ENCODE results near the gene PPP1R7.

The PPP1R7 gene

GRCh38 chr2:241204490-241204889 lies 54.2 kb downstream of the PPP1R7 start:
- DNase-seq (ENCODE audit: extremely low read depth, insufficient read length) = no peak
- no peaks in the 10 kb centered on the region for H3K27me3 ChIP-seq (replicated peaks; ENCODE audit: control insufficient read depth, insufficient read depth, low read length)
- H3K4me3 ChIP-seq (replicated peaks; ENCODE audit: low read depth, low read length) = no peak overlapping the region
- TF ChIP-seq CTCF (IDR thresholded peaks at IDR 0.05; ENCODE audit: insufficient read depth, low read length, poor library complexity, severe bottlenecking) = no peak
- H3K36me3 ChIP-seq (ENCODE audit: control insufficient read depth, insufficient read depth, low read length) = no peaks in the 10 kb centered on the region

GRCh38 chr2:241205086-241205485 lies 54.8 kb downstream of the PPP1R7 start:
- TF ChIP-seq CTCF (IDR thresholded peaks at IDR 0.05; ENCODE audit: insufficient read depth, low read length, poor library complexity, severe bottlenecking) = no peak
- no peak overlapping the region for H3K4me3 ChIP-seq (replicated peaks; ENCODE audit: low read depth, low read length)
- H3K27me3 ChIP-seq (replicated peaks; ENCODE audit: control insufficient read depth, insufficient read depth, low read length) = no peaks in the 10 kb centered on the region

GRCh38 chr2:241207151-241207550 lies 56.9 kb downstream of the PPP1R7 start:
- Histone ChIP-seq H3K27me3 (replicated peaks; ENCODE audit: control insufficient read depth, insufficient read depth, low read length) (no peaks in the 10 kb centered on the region), H3K4me3 (replicated peaks; ENCODE audit: low read depth, low read length) (no peak overlapping the region), H3K36me3 (ENCODE audit: control insufficient read depth, insufficient read depth, low read length) (no peaks in the 10 kb centered on the region)
- no peak for TF ChIP-seq CTCF (IDR thresholded peaks at IDR 0.05; ENCODE audit: insufficient read depth, low read length, poor library complexity, severe bottlenecking)
- no peak for DNase-seq (ENCODE audit: extremely low read depth, insufficient read length)

More at GRCh38 chr2:241205086-241205485, 54.8 kb downstream of the PPP1R7 start:
- no peak for DNase-seq (ENCODE audit: extremely low read depth, insufficient read length)
- no peaks in the 10 kb centered on the region for H3K36me3 ChIP-seq (ENCODE audit: control insufficient read depth, insufficient read depth, low read length)

GRCh38 chr2:241207641-241208040 lies 57.4 kb downstream of the PPP1R7 start:
- H3K4me3 ChIP-seq (replicated peaks; ENCODE audit: low read depth, low read length) = no peak overlapping the region
- TF ChIP-seq CTCF (IDR thresholded peaks at IDR 0.05; ENCODE audit: insufficient read depth, low read length, poor library complexity, severe bottlenecking) = no peak
- H3K27me3 ChIP-seq (replicated peaks; ENCODE audit: control insufficient read depth, insufficient read depth, low read length) = no peaks in the 10 kb centered on the region
- H3K36me3 ChIP-seq (ENCODE audit: control insufficient read depth, insufficient read depth, low read length) = no peaks in the 10 kb centered on the region
- no peak for DNase-seq (ENCODE audit: extremely low read depth, insufficient read length)

- DNase-seq (ENCODE audit: extremely low read depth, insufficient read length) = no peak
- Histone ChIP-seq H3K4me3 (replicated peaks; ENCODE audit: low read depth, low read length) (no peak overlapping the region), H3K27me3 (replicated peaks; ENCODE audit: control insufficient read depth, insufficient read depth, low read length) (no peaks in the 10 kb centered on the region), H3K36me3 (ENCODE audit: control insufficient read depth, insufficient read depth, low read length) (no peaks in the 10 kb centered on the region)
- no peak for TF ChIP-seq CTCF (IDR thresholded peaks at IDR 0.05; ENCODE audit: insufficient read depth, low read length, poor library complexity, severe bottlenecking)
Measured at GRCh38 chr2:241208058-241208457, 57.8 kb downstream of the PPP1R7 start.

- no peak overlapping the region for H3K4me3 ChIP-seq (replicated peaks; ENCODE audit: low read depth, low read length)
- no peaks in the 10 kb centered on the region for H3K36me3 ChIP-seq (ENCODE audit: control insufficient read depth, insufficient read depth, low read length)
- no peaks in the 10 kb centered on the region for H3K27me3 ChIP-seq (replicated peaks; ENCODE audit: control insufficient read depth, insufficient read depth, low read length)
- no peak for DNase-seq (ENCODE audit: extremely low read depth, insufficient read length)
- no peak for TF ChIP-seq CTCF (IDR thresholded peaks at IDR 0.05; ENCODE audit: insufficient read depth, low read length, poor library complexity, severe bottlenecking)
Measured at GRCh38 chr2:241209271-241209670, 59.0 kb downstream of the PPP1R7 start.
